C4-2B (cell line): ENCODE measurements around the gene ALDH8A1.

Experiments used
- ZFX ChIP-seq: fragments of 450-650 bp; IDR thresholded peaks from 2 replicates; pipeline ENCODE4 v1.6.1; 2017
- TF ChIP-seq, protein P1 (sequence below): fragments of 450-650 bp; conservative IDR thresholded peaks from 2 replicates; pipeline ENCODE4 v1.5.1; 2017; ENCODE audit warnings: mild to moderate bottlenecking

DNA sequence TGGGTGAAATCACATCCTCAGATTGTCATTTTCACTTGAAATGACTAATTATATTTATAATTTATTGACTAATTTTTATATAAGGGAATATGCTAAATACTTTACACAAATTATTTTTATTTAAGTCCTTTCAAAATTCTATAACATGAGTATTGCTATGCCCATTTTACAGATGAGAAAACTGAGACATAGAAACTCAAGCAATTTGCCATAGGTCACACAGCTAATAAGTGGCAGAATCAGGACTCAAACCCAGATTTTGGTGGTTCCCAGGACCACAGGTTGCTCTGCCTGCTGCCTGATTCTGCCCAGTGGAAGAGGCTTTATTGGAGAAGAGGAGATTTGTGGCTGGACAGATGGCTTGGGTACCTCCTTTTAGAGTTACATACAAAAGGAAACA lies 4.9 kb downstream of the ALDH8A1 start:
- TF ChIP-seq, protein P1, sequence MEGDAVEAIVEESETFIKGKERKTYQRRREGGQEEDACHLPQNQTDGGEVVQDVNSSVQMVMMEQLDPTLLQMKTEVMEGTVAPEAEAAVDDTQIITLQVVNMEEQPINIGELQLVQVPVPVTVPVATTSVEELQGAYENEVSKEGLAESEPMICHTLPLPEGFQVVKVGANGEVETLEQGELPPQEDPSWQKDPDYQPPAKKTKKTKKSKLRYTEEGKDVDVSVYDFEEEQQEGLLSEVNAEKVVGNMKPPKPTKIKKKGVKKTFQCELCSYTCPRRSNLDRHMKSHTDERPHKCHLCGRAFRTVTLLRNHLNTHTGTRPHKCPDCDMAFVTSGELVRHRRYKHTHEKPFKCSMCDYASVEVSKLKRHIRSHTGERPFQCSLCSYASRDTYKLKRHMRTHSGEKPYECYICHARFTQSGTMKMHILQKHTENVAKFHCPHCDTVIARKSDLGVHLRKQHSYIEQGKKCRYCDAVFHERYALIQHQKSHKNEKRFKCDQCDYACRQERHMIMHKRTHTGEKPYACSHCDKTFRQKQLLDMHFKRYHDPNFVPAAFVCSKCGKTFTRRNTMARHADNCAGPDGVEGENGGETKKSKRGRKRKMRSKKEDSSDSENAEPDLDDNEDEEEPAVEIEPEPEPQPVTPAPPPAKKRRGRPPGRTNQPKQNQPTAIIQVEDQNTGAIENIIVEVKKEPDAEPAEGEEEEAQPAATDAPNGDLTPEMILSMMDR: no peak
- no peak for TF ChIP-seq ZFX
